OCI-LY7 (cell line): ENCODE results near the gene CALM3.

Experiments
- EZH2phosphoT487 ChIP-seq: fragments of 200-600 bp; sonication (generic); IDR thresholded peaks from 2 replicates; pipeline ENCODE4 v1.6.1; 2018; ENCODE audit warnings: low read depth, borderline replicate concordance, mild to moderate bottlenecking, mixed run types, antibody characterized with exemption, low read length, moderate library complexity, mixed read lengths
- TF ChIP-seq, protein P1 (sequence below): fragments of 200-600 bp; sonication (generic); conservative IDR thresholded peaks from 2 replicates; pipeline ENCODE4 v1.5.1; 2014; ENCODE audit warnings: mild to moderate bottlenecking, antibody characterized with exemption, low read length, moderate library complexity, mixed read lengths

- TF ChIP-seq, protein P1, sequence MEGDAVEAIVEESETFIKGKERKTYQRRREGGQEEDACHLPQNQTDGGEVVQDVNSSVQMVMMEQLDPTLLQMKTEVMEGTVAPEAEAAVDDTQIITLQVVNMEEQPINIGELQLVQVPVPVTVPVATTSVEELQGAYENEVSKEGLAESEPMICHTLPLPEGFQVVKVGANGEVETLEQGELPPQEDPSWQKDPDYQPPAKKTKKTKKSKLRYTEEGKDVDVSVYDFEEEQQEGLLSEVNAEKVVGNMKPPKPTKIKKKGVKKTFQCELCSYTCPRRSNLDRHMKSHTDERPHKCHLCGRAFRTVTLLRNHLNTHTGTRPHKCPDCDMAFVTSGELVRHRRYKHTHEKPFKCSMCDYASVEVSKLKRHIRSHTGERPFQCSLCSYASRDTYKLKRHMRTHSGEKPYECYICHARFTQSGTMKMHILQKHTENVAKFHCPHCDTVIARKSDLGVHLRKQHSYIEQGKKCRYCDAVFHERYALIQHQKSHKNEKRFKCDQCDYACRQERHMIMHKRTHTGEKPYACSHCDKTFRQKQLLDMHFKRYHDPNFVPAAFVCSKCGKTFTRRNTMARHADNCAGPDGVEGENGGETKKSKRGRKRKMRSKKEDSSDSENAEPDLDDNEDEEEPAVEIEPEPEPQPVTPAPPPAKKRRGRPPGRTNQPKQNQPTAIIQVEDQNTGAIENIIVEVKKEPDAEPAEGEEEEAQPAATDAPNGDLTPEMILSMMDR: no peak
- no peak for TF ChIP-seq EZH2phosphoT487
Observed at GRCh38 chr19:46606019-46606418, 4.9 kb downstream of the CALM3 start.
